ENCODE data around the gene HLA-G. TPM values are rescaled to one million over a fixed set of nuclear protein-coding genes. Genes with fewer than 3 reads are reported as not detected.

The HLA-G gene
- total RNA-seq, 4 donors from 2014 or later: 0.80 to 1.1 TPM; not detected in 2

DNA sequence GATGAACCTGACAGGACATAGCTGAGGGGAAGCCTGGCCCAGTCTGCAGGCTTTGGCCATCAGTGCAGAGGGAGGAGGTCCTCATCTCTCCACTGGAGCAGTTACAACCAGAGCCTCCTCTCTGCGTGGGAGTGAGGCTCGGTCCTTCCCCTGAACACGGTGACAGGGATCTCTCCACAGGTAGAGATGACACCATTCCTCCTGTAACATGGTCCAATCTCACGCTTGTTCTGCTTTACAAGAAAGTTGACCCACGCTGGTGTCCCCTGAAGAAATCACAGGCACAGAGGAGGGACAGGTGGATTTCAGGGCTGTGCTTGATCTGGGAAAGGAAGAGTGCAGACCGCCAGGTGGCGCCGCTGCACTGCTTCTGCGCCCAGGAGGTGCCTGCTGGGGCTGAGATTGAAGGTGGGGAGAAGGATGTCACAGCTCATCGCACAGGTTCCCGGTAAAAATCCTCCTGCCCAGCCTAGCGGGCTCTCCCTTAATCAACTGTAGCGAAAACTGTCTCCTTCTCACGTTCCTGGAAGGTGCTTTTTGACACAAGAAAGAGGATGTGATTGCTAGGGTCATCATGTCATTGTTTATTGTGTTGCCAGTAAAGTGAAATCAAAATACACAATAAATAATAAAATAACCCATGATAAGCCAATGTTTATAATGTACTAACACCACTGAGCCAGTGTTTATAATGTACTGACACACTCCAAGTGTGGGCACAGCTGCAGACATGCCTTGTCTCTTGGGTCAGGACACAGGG lies 20.4 kb downstream of the HLA-G start:
- no peak overlapping the region for H3K4me3 ChIP-seq
- no peak overlapping the region for H3K27ac ChIP-seq
- no peaks in the 10 kb centered on the region for H3K9me3 ChIP-seq
- TF ChIP-seq POLR2A (IDR thresholded peaks at IDR 0.05): no peak
- TF ChIP-seq, protein P1, sequence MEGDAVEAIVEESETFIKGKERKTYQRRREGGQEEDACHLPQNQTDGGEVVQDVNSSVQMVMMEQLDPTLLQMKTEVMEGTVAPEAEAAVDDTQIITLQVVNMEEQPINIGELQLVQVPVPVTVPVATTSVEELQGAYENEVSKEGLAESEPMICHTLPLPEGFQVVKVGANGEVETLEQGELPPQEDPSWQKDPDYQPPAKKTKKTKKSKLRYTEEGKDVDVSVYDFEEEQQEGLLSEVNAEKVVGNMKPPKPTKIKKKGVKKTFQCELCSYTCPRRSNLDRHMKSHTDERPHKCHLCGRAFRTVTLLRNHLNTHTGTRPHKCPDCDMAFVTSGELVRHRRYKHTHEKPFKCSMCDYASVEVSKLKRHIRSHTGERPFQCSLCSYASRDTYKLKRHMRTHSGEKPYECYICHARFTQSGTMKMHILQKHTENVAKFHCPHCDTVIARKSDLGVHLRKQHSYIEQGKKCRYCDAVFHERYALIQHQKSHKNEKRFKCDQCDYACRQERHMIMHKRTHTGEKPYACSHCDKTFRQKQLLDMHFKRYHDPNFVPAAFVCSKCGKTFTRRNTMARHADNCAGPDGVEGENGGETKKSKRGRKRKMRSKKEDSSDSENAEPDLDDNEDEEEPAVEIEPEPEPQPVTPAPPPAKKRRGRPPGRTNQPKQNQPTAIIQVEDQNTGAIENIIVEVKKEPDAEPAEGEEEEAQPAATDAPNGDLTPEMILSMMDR (IDR thresholded peaks at IDR 0.05): peak; percentile 81
- H3K4me1 ChIP-seq: no peaks in the 10 kb centered on the region
- peak in 1 of 2 donors; percentile 83 for DNase-seq (ENCODE audit: low spot score in 2 of 2)
- no peaks in the 10 kb centered on the region for H3K36me3 ChIP-seq
- H3K27me3 ChIP-seq: peaks cover 38% of the 10 kb centered on the region
- WGBS: under 1% methylated on average over 11 of the region's 14 CpGs

DNA sequence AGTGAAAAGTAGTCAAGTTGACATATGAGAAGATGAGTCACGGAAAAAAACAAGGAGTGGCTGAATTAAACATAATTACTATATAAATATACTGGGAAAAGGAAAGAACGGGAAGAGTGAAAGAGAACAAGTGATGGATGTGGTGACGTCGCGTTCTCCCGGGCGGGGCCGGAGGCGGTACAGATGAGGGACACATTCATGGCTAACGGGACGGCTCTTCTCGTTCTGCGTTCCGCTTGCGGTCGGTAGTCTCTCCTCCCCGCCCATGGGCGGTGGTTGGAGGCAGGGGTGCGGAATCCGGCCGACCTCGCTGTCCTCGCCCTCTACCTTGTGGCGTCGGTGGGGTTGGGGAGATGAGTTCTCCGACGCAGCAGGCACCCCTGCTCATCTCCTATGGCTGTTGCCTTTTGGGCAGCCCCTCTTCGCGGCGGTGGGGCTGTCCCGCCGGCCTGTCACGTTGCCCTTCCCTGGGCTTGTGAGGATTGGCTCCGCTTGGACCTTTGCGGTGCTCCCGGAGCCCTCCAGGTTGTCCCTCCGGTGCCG lies 22.5 kb downstream of the HLA-G start:
- H3K27ac ChIP-seq: no peak overlapping the region
- no peaks in the 10 kb centered on the region for H3K4me1 ChIP-seq
- no peaks in the 10 kb centered on the region for H3K36me3 ChIP-seq
- TF ChIP-seq POLR2A (IDR thresholded peaks at IDR 0.05) (no peak), EP300 (IDR thresholded peaks at IDR 0.05) (no peak), POLR2AphosphoS5 (IDR thresholded peaks at IDR 0.05) (no peak)
- TF ChIP-seq, protein P1 (IDR thresholded peaks at IDR 0.05): no peak
- WGBS: 8% methylated on average over 36 of the region's 38 CpGs
- peaks cover 43% of the 10 kb centered on the region for H3K27me3 ChIP-seq
- DNase-seq (ENCODE audit: low spot score in 2 of 2): no peak
- no peak overlapping the region for H3K4me3 ChIP-seq
- H3K9me3 ChIP-seq: no peaks in the 10 kb centered on the region

DNA sequence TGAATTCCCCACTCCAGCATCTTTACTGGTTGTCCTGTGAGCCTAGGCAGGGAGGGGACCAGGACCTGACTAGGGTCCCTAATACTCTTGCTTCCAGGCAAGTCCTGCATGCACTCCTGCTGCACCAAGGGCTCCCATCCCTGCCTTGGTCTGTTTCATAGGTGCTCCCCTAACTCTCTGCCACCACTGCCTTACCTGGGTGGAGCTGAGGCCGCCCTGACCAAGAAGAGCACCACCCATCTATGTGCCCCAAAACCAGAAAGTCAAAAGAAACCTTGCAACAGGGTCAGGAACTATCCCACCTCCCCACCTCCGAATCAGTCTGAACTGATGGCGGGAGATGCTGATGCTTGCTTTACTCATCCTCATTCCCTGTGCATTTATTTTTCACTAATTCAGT lies 23.6 kb downstream of the HLA-G start:
- WGBS: 88% methylated on average over 3 of the region's 3 CpGs
- Histone ChIP-seq H3K27me3 (peaks cover 43% of the 10 kb centered on the region), H3K27ac (no peak overlapping the region), H3K9me3 (no peaks in the 10 kb centered on the region), H3K4me3 (no peak overlapping the region), H3K36me3 (no peaks in the 10 kb centered on the region), H3K4me1 (no peaks in the 10 kb centered on the region)
- DNase-seq (ENCODE audit: low spot score in 2 of 2): no peak
- no peak for TF ChIP-seq EP300 (IDR thresholded peaks at IDR 0.05)
- TF ChIP-seq, protein P1 (IDR thresholded peaks at IDR 0.05): no peak
- no peak for TF ChIP-seq POLR2AphosphoS5 (IDR thresholded peaks at IDR 0.05)
- no peak for TF ChIP-seq POLR2A (IDR thresholded peaks at IDR 0.05)

DNA sequence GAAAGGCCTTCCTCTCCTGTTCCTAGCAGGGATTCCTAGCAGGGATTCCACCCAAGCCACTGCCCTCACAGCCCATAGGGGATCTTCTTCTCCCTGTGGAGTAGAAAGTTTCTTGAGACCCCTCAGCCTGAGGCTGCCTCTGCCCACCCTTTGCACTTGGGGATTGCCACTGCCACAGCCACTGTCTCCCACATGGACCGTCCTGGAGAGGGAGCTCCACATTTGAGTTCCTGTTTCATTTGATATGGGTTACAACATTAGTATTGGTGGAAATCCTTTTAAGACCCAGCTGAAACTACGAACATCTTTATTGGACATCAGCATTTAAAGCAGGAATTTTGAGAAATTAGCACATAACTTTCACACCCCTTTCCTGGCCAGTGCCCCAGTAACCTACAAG lies 25.6 kb downstream of the HLA-G start:
- no peak for DNase-seq (ENCODE audit: low spot score in 2 of 2)
- Histone ChIP-seq H3K4me3 (no peak overlapping the region), H3K9me3 (no peaks in the 10 kb centered on the region), H3K4me1 (no peaks in the 10 kb centered on the region), H3K36me3 (no peaks in the 10 kb centered on the region), H3K27ac (no peak overlapping the region), H3K27me3 (peaks cover 36% of the 10 kb centered on the region)
- WGBS: 38% methylated on average over 2 of the region's 2 CpGs
- TF ChIP-seq POLR2AphosphoS5 (IDR thresholded peaks at IDR 0.05) (no peak), POLR2A (IDR thresholded peaks at IDR 0.05) (no peak), EP300 (IDR thresholded peaks at IDR 0.05) (no peak)
- TF ChIP-seq, protein P1 (IDR thresholded peaks at IDR 0.05): no peak

DNA sequence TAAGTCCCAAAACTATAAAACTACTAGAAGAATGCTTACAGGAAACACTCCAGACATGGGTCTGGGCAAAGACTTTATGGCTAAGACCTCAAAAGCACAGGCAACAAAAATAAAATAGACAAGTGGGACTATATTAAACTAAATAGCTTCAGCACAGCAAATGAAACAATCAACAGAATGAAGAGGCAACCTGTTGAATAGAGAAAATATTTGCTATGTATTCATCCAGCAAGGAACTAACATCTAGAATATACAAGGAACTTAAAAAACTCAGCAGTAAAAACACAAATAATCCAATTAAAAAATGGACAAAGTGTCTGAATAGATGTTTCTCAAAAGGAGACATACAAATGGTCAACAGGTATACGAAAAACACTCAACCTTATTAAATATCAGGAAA lies 30.4 kb downstream of the HLA-G start:
- no peaks in the 10 kb centered on the region for H3K36me3 ChIP-seq
- 83% methylated on average over 1 of the region's 1 CpG for WGBS
- H3K9me3 ChIP-seq: no peaks in the 10 kb centered on the region
- H3K4me1 ChIP-seq: no peaks in the 10 kb centered on the region
- no peak overlapping the region for H3K4me3 ChIP-seq
- no peak overlapping the region for H3K27ac ChIP-seq
- H3K27me3 ChIP-seq: peaks cover 17% of the 10 kb centered on the region
- no peak for DNase-seq (ENCODE audit: low spot score in 2 of 2)
- TF ChIP-seq POLR2AphosphoS5 (IDR thresholded peaks at IDR 0.05): no peak
- TF ChIP-seq POLR2A (IDR thresholded peaks at IDR 0.05): no peak
- no peak for TF ChIP-seq EP300 (IDR thresholded peaks at IDR 0.05)
- TF ChIP-seq, protein P1 (IDR thresholded peaks at IDR 0.05): no peak
